Subcutaneous abdominal adipose tissue (tissue), 5 donors: ENCODE results near the gene OPCML.

Experiments used
- H3K27ac ChIP-seq: one replicate; pipeline ENCODE4 v1.7.0; 2013; ENCODE audit warnings: low read depth, mild to moderate bottlenecking, inconsistent platforms, low read length, moderate library complexity
- H3K27me3 ChIP-seq, 5 donors: one replicate each; pipeline ENCODE4 v1.7.0; 2013; ENCODE audit warnings: low read length in 5 of 5, inconsistent platforms in 1 of 5; ENCODE audit not compliant: control insufficient read depth in 5 of 5, insufficient read depth in 4 of 5
- H3K36me3 ChIP-seq, 5 donors: one replicate each; pipeline ENCODE4 v1.7.0; 2013; ENCODE audit warnings: low read length in 5 of 5; ENCODE audit not compliant: control insufficient read depth in 5 of 5, insufficient read depth in 5 of 5
- H3K4me1 ChIP-seq, 5 donors: one replicate each; pipeline ENCODE4 v1.7.0; 2013; ENCODE audit warnings: low read length in 5 of 5, mild to moderate bottlenecking in 3 of 5, moderate library complexity in 1 of 5; ENCODE audit not compliant: control insufficient read depth in 5 of 5, insufficient read depth in 5 of 5
- H3K4me3 ChIP-seq, 5 donors: one replicate each; pipeline ENCODE4 v1.7.0; 2013; ENCODE audit warnings: low read length in 5 of 5, low read depth in 1 of 5
- H3K9ac ChIP-seq, 5 donors: one replicate each; pipeline ENCODE4 v1.7.0; 2013; ENCODE audit warnings: low read length in 5 of 5, mild to moderate bottlenecking in 4 of 5, moderate library complexity in 3 of 5
- H3K9me3 ChIP-seq, 5 donors: one replicate each; pipeline ENCODE4 v1.7.0; 2013; ENCODE audit warnings: low read length in 5 of 5; ENCODE audit not compliant: control insufficient read depth in 5 of 5
- donor health status: healthy.
- donor health status: healthy.
- donor health status: healthy.
- donor health status: healthy.
- donor health status: healthy.

OPCML gene

DNA sequence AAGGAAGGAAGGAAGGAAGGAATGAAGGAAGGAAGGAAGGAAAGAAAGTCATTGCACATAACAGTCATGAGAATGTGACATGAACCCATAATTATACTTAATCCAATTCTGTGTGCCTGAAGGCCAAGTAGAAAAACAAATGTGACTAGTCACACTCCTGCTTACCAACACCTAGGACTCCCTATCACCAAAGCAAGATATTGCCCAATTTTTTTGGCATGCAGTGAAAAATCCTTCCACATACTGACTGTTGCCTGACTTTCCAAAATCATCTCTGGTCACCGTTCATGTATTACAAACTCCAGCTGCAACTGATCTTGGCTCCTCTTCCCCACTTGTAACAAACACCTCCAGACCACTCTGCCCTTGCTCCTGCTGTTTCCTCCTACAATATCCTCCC lies 516.8 kb downstream of the OPCML start:
- H3K27me3 ChIP-seq = peaks cover 0 to under 1% (median 0%) of the 10 kb centered on the region in 5 donors
- H3K4me3 ChIP-seq = no peak overlapping the region
- H3K9me3 ChIP-seq = no peaks in the 10 kb centered on the region
- no peak overlapping the region for H3K9ac ChIP-seq
- H3K4me1 ChIP-seq = no peaks in the 10 kb centered on the region
- H3K27ac ChIP-seq = no peak overlapping the region
- no peaks in the 10 kb centered on the region for H3K36me3 ChIP-seq

- no peak overlapping the region for H3K4me3 ChIP-seq
- no peaks in the 10 kb centered on the region for H3K9me3 ChIP-seq
- H3K36me3 ChIP-seq = no peaks in the 10 kb centered on the region
- no peaks in the 10 kb centered on the region for H3K4me1 ChIP-seq
- H3K27ac ChIP-seq = no peak overlapping the region
- peaks cover 0 to 4% (median 0%) of the 10 kb centered on the region in 5 donors for H3K27me3 ChIP-seq
- no peak overlapping the region for H3K9ac ChIP-seq
Measured at GRCh38 chr11:133014337-133014736, 518.0 kb downstream of the OPCML start.

- no peaks in the 10 kb centered on the region for H3K4me1 ChIP-seq
- H3K4me3 ChIP-seq = no peak overlapping the region
- H3K9ac ChIP-seq = no peak overlapping the region
- H3K36me3 ChIP-seq = no peaks in the 10 kb centered on the region
- no peaks in the 10 kb centered on the region for H3K9me3 ChIP-seq
- peaks cover 0 to 4% (median 0%) of the 10 kb centered on the region in 5 donors for H3K27me3 ChIP-seq
- H3K27ac ChIP-seq = no peak overlapping the region
Measured at GRCh38 chr11:133012803-133013202, 519.5 kb downstream of the OPCML start.

DNA sequence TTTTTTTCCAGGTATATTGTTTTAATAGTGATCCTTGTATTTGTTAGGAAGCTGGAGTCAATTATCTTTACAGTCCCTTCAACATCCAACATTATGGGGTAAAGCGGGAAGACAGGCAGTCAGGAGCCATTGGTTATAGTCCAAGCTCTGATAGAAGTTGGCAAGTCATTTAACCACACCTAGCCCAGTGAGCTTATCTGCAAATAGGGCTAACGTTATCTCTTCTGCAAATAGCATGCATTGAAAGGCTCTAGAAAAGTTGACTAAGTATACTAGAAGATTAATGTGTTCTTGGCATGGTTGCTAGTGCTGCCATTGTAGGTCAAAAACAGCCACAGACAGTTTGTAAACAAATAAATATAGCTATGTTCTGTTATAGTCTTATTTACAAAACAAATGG lies 520.7 kb downstream of the OPCML start:
- no peak overlapping the region for H3K27ac ChIP-seq
- H3K27me3 ChIP-seq = peaks cover 0 to 4% (median 0%) of the 10 kb centered on the region in 5 donors
- no peak overlapping the region for H3K4me3 ChIP-seq
- H3K4me1 ChIP-seq = no peaks in the 10 kb centered on the region
- H3K9me3 ChIP-seq = no peaks in the 10 kb centered on the region
- no peaks in the 10 kb centered on the region for H3K36me3 ChIP-seq
- H3K9ac ChIP-seq = no peak overlapping the region

- no peaks in the 10 kb centered on the region for H3K4me1 ChIP-seq
- H3K36me3 ChIP-seq = no peaks in the 10 kb centered on the region
- peaks cover 0 to 4% (median 0%) of the 10 kb centered on the region in 5 donors for H3K27me3 ChIP-seq
- no peak overlapping the region for H3K9ac ChIP-seq
- peaks cover 0 to 13% (median 2%) of the 10 kb centered on the region in 5 donors for H3K9me3 ChIP-seq
- no peak overlapping the region for H3K4me3 ChIP-seq
- no peak overlapping the region for H3K27ac ChIP-seq
Measured at GRCh38 chr11:133007027-133007584, 525.2 kb downstream of the OPCML start.

DNA sequence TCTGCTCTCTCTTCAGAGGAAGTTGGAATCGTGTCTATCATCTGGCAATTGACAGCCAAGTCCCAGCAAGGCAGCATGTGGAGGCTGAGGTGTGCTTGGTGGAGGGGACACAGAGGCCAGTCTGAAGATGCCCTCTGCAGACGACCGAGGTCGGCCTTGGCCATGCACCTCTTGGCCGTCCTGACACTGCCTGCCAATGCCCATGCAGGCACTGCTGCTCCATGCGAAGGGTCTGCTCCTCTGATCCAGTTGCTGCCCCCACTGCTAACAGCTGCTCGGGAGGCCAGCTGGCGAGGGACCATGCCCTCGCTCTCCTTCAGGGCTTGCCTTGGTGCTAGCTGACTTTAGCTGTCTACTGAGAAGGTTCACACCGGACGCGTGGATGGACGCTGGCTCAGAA lies 527.9 kb downstream of the OPCML start:
- no peaks in the 10 kb centered on the region for H3K36me3 ChIP-seq
- no peaks in the 10 kb centered on the region for H3K27me3 ChIP-seq
- peaks cover 2 to 13% (median 3%) of the 10 kb centered on the region in 5 donors for H3K9me3 ChIP-seq
- peaks cover 0 to 2% (median 0%) of the 10 kb centered on the region in 5 donors for H3K4me1 ChIP-seq
- H3K9ac ChIP-seq = no peak overlapping the region
- no peak overlapping the region for H3K4me3 ChIP-seq
- H3K27ac ChIP-seq = no peak overlapping the region

GRCh38 chr11:132999516-132999915 lies 532.8 kb downstream of the OPCML start:
- no peak overlapping the region for H3K27ac ChIP-seq
- H3K9me3 ChIP-seq = peaks cover 2 to 6% (median 3%) of the 10 kb centered on the region in 5 donors
- peaks cover 0 to 2% (median 0%) of the 10 kb centered on the region in 5 donors for H3K4me1 ChIP-seq
- peaks cover 0 to 7% (median 1%) of the 10 kb centered on the region in 5 donors for H3K27me3 ChIP-seq
- no peak overlapping the region for H3K9ac ChIP-seq
- no peaks in the 10 kb centered on the region for H3K36me3 ChIP-seq
- H3K4me3 ChIP-seq = no peak overlapping the region

- Histone ChIP-seq H3K4me1 (peaks cover 0 to 7% (median 0%) of the 10 kb centered on the region in 5 donors), H3K9me3 (peaks cover 0 to 4% (median 3%) of the 10 kb centered on the region in 5 donors), H3K36me3 (no peaks in the 10 kb centered on the region), H3K27me3 (peaks cover 1 to 11% (median 4%) of the 10 kb centered on the region in 5 donors), H3K4me3 (no peak overlapping the region), H3K27ac (no peak overlapping the region), H3K9ac (no peak overlapping the region)
Measured at GRCh38 chr11:132999031-132999430, 533.3 kb downstream of the OPCML start.

GRCh38 chr11:132997396-132997795 lies 534.9 kb downstream of the OPCML start:
- H3K9me3 ChIP-seq = peaks cover 0 to 3% (median 0%) of the 10 kb centered on the region in 5 donors
- no peak overlapping the region for H3K9ac ChIP-seq
- peaks cover 10 to 27% (median 16%) of the 10 kb centered on the region in 5 donors for H3K27me3 ChIP-seq
- no peak overlapping the region for H3K27ac ChIP-seq
- H3K36me3 ChIP-seq = no peaks in the 10 kb centered on the region
- H3K4me3 ChIP-seq = no peak overlapping the region
- H3K4me1 ChIP-seq = peaks cover 0 to 10% (median 0%) of the 10 kb centered on the region in 5 donors

DNA sequence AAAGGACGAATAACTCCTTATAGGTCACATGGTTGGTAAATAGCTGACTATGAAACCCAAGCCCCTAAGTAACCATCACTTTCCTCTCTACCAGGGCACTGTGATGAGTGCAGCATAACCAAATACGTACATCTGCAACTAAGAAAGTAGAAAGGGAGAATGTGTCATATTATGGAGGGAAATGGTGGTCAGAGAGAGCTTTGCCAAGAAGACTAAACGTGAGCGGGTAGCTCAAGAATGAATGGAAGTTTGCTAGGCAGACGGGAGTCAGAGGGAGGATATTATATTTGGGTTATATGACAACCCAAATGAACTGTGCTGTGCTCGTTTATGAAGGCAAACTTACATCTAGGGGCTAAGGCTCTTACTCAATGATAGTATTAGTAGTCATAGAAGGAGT lies 537.3 kb downstream of the OPCML start:
- peaks cover 0 to 10% (median 0%) of the 10 kb centered on the region in 5 donors for H3K4me1 ChIP-seq
- no peak overlapping the region for H3K4me3 ChIP-seq
- H3K9me3 ChIP-seq = no peaks in the 10 kb centered on the region
- H3K27me3 ChIP-seq = peaks cover 10 to 27% (median 16%) of the 10 kb centered on the region in 5 donors
- no peak overlapping the region for H3K9ac ChIP-seq
- no peaks in the 10 kb centered on the region for H3K36me3 ChIP-seq
- H3K27ac ChIP-seq = no peak overlapping the region
